GM06990 (cell line): ENCODE results near the gene KLHL42.

ENCODE experiments used
- DNase-seq: peaks from one replicate; pipeline ENCODE4 v3.0.0-alpha.2; 2011; ENCODE audit not compliant: insufficient read length; ENCODE audit errors: extremely low read depth
- H3K27me3 ChIP-seq: replicated peaks from 2 replicates; pipeline ENCODE4 v1.6.0; 2011; ENCODE audit warnings: low read length; ENCODE audit not compliant: control insufficient read depth, insufficient read depth
- H3K36me3 ChIP-seq: 2 replicates; pipeline ENCODE4 v1.5.1; 2011; ENCODE audit warnings: low read length; ENCODE audit not compliant: control insufficient read depth, insufficient read depth
- H3K4me3 ChIP-seq: replicated peaks from 2 replicates; pipeline ENCODE4 v1.5.1; 2011; ENCODE audit warnings: low read depth, mild to moderate bottlenecking, control low read depth, low read length
- CTCF ChIP-seq: IDR thresholded peaks from 2 replicates; pipeline ENCODE4 v1.5.1; 2011; ENCODE audit warnings: low read length, control low read depth, mild to moderate bottlenecking, inconsistent platforms; ENCODE audit not compliant: insufficient read depth, poor library complexity, severe bottlenecking

KLHL42 gene

DNA sequence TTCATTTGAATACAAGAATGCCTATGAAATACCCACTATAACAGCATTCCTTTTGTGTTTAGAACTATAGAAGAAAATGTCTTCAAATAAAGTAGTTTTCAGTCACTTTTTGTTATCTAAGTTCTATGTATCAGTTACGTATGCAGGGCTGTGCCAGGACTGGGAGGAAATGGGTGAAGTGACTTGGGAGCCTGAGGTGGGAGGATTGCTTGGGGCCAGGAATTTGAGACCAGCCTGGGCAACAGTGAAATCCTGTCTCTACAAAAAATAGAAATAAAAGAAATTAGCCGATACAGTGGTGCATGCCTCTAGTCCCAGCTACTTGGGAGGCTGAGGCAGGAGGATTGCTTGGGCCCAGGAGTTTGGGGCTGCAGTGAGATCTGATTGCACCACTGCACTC lies 22.9 kb downstream of the KLHL42 start:
- peaks cover under 1% of the 10 kb centered on the region for H3K36me3 ChIP-seq
- no peaks in the 10 kb centered on the region for H3K27me3 ChIP-seq
- DNase-seq = no peak
- H3K4me3 ChIP-seq = no peak overlapping the region
- TF ChIP-seq CTCF = no peak

- TF ChIP-seq CTCF = no peak
- no peaks in the 10 kb centered on the region for H3K27me3 ChIP-seq
- no peak overlapping the region for H3K4me3 ChIP-seq
- no peak for DNase-seq
- no peaks in the 10 kb centered on the region; the same call in 1 of the 2 replicates for H3K36me3 ChIP-seq
These were observed 25.2 kb downstream of the KLHL42 start for GRCh38 chr12:27805238-27805637.

- TF ChIP-seq CTCF = no peak
- H3K27me3 ChIP-seq = no peaks in the 10 kb centered on the region
- DNase-seq = no peak
- H3K4me3 ChIP-seq = no peak overlapping the region
- H3K36me3 ChIP-seq = no peaks in the 10 kb centered on the region; the same call in 1 of the 2 replicates
These were observed 26.2 kb downstream of the KLHL42 start for GRCh38 chr12:27806259-27806658.

GRCh38 chr12:27807063-27807703 lies 27.1 kb downstream of the KLHL42 start:
- DNase-seq = no peak
- no peak overlapping the region for H3K4me3 ChIP-seq
- no peaks in the 10 kb centered on the region for H3K36me3 ChIP-seq
- no peaks in the 10 kb centered on the region for H3K27me3 ChIP-seq
- peak; percentile 4 for TF ChIP-seq CTCF

DNA sequence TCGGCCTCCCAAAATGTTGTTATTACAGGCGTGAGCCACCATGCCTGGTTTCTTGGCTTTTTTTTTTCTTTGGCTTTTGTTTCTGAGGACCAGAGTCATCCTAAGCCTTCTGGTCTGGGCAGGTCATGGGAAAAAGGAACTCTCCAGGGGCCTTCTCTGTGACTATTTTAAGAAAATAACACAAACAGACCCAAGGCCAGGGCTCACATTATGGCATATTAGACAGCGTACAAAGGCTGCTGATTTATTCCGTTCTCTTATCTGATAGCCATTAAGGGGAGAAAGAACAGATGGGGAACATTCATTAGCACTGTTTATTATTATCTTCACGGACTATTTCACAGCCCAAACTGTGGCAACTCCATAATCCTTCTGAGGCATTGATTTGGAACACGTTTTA lies 28.8 kb downstream of the KLHL42 start:
- no peaks in the 10 kb centered on the region for H3K36me3 ChIP-seq
- no peak for DNase-seq
- TF ChIP-seq CTCF = no peak
- H3K4me3 ChIP-seq = no peak overlapping the region
- H3K27me3 ChIP-seq = no peaks in the 10 kb centered on the region

GRCh38 chr12:27810756-27811155 lies 30.7 kb downstream of the KLHL42 start:
- no peak for DNase-seq
- Histone ChIP-seq H3K27me3 (no peaks in the 10 kb centered on the region), H3K36me3 (no peaks in the 10 kb centered on the region), H3K4me3 (no peak overlapping the region)
- no peak for TF ChIP-seq CTCF
